NCI-H2196 (cell line): ENCODE data around the gene GREB1.

Experiments used
- DNase-seq: peaks from one replicate; lab custom pipeline; 2025; ENCODE audit not compliant: unreplicated experiment; lab: John Stamatoyannopoulos, UW

GREB1 gene

DNA sequence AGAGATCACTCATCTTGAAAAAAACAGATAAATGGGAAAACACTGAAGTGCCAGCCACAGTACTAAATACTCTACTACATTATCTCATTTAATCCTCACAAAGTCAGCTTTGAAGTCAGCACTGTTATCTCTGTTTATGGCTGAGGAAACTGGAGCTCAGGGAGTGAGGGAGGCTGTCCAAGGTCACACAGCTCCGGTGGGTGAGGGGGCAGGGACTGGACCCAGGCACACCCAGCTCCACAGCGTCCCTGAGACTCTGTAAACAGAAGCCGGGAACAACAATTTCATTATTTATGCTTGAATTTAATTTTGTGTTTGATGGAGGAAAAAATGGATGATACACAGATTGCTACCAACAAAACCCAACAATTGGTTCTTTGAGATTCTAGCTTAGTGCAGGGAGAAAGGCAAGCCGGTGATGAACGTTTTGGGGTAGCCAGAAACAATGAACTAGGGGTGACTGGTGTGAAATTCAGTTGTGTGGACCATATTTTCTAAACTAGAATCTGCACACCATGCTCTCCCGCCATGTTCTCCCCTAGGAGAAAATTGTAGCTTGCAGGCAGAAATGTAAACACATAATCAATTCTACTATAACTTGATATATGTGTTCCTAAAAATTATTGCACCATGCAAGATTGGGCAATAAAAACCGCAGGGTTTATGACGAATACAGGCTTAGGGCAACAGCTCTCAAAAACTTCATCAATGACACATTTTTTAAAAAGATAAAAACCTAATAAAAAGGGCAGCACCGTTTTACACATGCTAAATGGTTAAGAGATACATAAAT, at the start of gene GREB1:
TSS of gene GREB1 (plus strand) at position 768 of the 793 bp plus-strand sequence. CDS start 22,570 bp downstream, outside the sequence.
- DNase-seq = no peak

GRCh38 chr2:11488809-11489208, 45.0 kb upstream of the GREB1 start:
- DNase-seq = no peak

DNA sequence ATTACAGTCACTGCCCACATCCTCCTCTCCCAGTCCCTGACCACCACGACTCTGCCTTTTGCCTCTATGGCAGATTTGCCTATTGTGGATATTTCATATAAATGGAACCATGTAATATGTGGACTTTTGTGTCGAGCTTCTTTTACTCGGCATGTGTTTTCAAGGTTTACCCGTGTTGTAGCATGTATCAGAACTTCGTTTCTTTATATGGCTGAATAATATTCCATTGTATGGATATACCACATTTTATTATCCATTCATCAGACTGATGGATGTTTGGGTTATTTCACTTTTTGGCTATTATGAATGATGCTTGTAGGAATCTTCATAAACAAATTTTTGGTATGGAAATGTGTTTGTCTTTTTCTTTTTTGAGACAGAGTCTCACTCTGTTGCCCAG, 43.7 kb upstream of the GREB1 start:
- no peak for DNase-seq

DNA sequence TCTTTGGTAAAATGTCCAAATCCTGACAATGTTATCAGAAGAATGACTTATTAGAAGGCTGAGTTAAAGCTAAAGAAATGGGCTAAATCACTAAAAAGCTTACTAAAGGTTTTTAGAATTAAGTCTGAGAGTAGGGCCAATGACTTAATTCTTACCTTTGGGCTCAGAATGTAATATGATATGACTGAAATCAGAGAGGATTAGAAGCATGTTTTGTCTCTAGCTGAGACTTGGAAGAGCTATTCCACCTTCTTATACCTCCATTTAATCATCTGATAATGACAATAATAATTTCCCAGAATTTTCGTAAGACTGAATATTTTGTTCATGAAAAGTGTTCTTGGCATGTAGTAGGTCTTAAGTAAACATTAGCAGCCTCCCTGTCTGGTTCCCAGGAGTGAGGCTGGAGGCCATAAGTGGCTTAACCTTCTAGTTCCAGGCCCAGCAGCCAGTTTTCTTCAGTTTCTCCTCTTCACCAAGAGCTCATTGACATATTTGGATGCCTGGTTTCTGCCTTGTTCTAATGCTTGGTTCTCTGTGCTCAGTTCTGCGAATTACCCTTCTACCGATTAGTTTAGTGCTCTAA, 42.4 kb upstream of the GREB1 start:
- no peak for DNase-seq

- no peak for DNase-seq
Observed at GRCh38 chr2:11492244-11492643, 41.6 kb upstream of the GREB1 start.

DNA sequence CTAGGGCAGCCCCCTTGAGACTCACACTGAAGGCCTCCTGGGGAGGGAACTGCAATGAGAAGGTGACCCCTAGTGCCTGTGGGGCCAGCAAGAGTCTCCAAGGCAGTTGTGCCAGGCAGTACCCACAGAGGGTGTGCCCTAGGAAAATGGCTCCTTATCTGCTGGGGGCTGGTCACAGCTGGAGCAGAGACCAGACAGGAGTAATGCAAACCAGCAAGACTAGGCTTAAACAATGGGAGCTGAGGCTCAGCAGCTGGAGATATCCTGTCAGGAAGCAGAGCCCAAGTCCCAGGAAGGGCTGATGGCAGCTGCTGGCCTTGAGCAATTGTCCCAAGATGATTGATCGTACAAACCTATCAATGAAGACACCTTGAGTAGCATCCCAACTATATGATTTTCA, 41.1 kb upstream of the GREB1 start:
- no peak for DNase-seq

GRCh38 chr2:11493282-11493681, 40.6 kb upstream of the GREB1 start:
- DNase-seq = no peak

DNA sequence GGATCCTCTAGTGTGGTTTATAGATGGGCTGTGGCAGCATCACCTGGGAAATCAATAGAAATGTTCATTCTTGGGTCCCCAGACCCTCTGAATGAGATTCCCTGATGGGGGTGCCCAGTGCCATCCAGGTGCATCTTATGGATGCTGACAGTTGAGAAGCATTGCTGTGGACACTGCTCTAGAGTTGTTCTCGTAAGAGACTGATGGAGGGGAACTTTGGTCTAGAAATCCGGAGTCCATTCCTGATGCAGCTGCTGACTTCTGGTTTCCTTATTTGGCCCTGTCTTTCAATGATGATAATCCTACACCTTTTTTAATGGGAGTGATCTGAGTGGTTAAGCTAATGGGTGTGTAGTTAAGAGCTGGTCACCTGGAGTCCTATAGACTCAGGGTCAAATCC, 39.5 kb upstream of the GREB1 start:
- DNase-seq = no peak

DNA sequence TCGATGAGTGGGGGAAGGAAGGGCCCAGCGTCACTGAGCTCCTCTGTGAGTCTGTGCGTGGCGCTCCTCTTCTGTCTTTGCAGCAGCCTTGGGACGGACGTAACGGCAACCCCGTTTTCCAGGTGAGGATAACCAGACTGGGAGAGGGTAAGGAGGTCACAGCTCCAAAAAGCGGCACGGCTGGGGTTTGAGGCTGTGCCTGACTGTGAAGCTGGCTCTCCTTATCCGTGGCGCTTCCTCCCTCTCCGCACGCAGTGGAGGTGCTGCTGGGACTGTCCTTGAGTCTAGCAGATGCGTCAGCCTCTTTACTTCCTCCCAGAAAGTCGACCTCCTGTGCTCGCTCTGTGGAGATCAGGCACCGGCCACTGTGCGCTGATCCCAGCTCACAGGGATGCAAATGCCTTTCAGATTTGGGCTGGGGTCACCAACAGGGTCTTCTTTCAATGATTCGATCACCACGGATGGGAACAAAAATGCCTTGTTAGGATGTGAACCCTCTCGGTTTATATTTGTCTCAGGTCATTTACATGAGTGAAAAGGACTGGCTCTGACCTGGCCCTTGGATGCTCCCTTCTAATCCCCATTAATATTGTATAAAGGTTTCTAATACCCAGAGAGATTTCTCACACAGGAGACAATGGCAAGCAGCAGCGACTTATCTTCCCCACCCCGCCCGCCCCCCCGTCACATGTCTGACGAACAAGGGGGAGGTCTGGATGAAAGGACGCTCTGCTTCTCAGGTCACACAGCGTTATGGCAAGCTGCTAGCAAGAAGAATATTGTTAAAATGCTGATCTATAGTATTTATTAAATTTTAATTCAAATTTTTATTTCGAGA, 37.8 kb upstream of the GREB1 start:
- DNase-seq = no peak

- DNase-seq = no peak
Observed at GRCh38 chr2:11498543-11499034, 35.3 kb upstream of the GREB1 start.

- DNase-seq = no peak
Observed at GRCh38 chr2:11499081-11499743, 34.6 kb upstream of the GREB1 start.

- DNase-seq = no peak
Observed at GRCh38 chr2:11500702-11501303, 33.0 kb upstream of the GREB1 start.

DNA sequence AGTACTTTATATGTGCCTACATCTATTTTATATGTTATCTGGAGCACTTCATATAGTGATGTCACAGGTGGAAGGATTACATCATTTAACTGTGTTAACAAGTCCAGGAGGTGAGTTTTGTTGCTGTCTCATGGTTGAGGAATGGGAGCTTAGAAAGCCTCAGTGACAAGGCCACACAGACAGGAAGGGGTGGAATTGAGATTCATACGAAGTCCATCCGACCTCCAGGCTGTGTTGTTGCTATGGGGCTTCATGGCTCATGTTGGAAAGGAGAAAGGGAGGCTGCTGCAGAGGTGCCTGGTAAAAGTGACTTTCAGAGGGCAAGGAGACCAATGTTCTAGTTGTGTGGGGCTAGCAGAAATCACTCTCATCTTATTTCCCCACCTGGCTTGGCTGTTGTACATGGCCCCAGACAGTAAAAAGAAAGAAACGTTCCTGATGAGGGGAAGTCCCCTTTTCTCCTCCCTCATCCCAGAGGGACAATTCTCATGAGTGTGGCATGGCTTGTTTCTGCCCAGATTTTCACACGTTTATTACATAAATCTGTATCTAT, 31.0 kb upstream of the GREB1 start:
- DNase-seq = no peak

GRCh38 chr2:11503354-11503927, 30.4 kb upstream of the GREB1 start:
- DNase-seq = no peak

- peak; percentile 78 for DNase-seq
Observed at GRCh38 chr2:11505652-11506610, 27.9 kb upstream of the GREB1 start.

DNA sequence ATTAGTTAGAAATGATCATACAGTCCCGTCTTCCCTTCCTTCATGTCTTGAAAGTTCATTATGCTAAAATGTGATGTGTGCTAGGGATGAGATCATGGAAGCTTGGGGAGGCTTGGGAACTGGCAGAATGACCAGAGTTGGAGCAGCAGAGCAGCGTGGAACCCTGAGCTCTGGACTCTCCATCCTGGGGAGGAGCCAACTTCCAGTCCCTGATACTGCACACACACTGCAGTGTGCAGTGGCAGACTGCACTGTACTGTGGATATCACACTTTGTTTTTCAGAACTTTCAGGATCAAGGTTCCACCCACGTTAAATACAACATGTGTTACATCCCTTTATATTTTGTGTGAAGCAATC, 27.3 kb upstream of the GREB1 start:
- no peak for DNase-seq

DNA sequence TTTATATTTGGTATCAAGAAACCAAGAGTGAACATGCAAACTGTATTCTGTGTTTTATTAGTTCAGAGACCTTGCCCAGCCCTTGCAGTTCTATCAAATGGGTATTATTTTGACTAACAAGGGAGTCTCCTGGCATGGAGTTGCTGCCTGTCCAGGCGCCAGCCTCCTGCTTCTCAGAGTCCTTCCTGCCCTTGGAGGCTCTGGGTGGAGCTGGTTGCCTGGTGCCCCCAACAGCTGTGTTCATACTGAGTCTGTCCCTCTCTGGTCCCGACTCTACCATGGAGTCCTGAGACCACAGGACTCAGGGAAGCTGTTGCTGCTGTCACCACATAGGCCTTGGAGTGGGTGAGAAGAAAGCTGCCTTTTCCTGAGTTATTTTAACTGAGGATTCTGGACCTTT, 26.3 kb upstream of the GREB1 start:
- DNase-seq = no peak

GRCh38 chr2:11508279-11508678, 25.6 kb upstream of the GREB1 start:
- no peak for DNase-seq
